BE2C (cell line): ENCODE data around the gene REP15.

Experiments used
- DNase-seq: peaks from one replicate; pipeline ENCODE4 v3.0.0-alpha.2; 2020
- H3K27me3 ChIP-seq: fragments of 250-450 bp; sonication (Bioruptor Pico); 2 replicates; pipeline ENCODE4 v1.5.1; 2020; ENCODE audit warnings: mild to moderate bottlenecking
- H3K36me3 ChIP-seq: fragments of 250-450 bp; sonication (Bioruptor Pico); 2 replicates; pipeline ENCODE4 v1.5.1; 2020; ENCODE audit warnings: mild to moderate bottlenecking
- H3K4me1 ChIP-seq: fragments of 250-450 bp; sonication (Bioruptor Pico); 2 replicates; pipeline ENCODE4 v1.5.1; 2020
- H3K4me3 ChIP-seq: 2 replicates; pipeline ENCODE4 v1.5.1; 2011; ENCODE audit warnings: low read depth, low read length
- H3K9me3 ChIP-seq: fragments of 250-450 bp; sonication (Bioruptor Pico); 2 replicates; pipeline ENCODE4 v1.5.1; 2020
- CTCF ChIP-seq: IDR thresholded peaks from 2 replicates; pipeline ENCODE4 v1.5.1; 2012; ENCODE audit warnings: mild to moderate bottlenecking, low read depth, low read length

The REP15 gene

GRCh38 chr12:27665704-27666103 lies 30.5 kb upstream of the REP15 start:
- peaks cover 7% of the 10 kb centered on the region for H3K36me3 ChIP-seq
- no peaks in the 10 kb centered on the region for H3K4me1 ChIP-seq
- no peaks in the 10 kb centered on the region for H3K9me3 ChIP-seq
- TF ChIP-seq CTCF: no peak
- no peak overlapping the region for H3K4me3 ChIP-seq
- DNase-seq: no peak
- H3K27me3 ChIP-seq: no peaks in the 10 kb centered on the region

- no peak for TF ChIP-seq CTCF
- Histone ChIP-seq H3K4me3 (no peak overlapping the region), H3K9me3 (no peaks in the 10 kb centered on the region), H3K27me3 (no peaks in the 10 kb centered on the region), H3K36me3 (peaks cover 7% of the 10 kb centered on the region), H3K4me1 (no peaks in the 10 kb centered on the region)
- no peak for DNase-seq
Measured at GRCh38 chr12:27666510-27666909, 29.7 kb upstream of the REP15 start.

DNA sequence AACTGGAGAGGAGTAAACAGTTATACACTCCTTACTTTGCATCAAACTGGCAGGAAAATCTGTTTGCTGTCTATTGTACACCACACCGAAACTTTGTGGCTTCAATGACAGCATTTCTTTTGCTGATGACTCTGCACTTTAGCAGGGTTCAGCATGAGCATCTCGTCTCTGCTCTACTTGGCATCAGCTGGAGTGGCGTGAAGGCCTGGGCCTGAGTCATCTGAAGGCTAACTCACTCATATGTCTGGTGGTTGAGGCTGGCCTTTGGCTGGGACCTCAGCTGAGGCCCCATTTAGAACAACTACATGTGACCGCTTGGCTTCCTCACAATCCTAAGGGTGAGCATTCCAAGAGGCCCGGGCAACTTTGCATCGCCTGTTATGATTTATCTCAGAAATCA lies 28.7 kb upstream of the REP15 start:
- no peaks in the 10 kb centered on the region for H3K9me3 ChIP-seq
- peaks cover 7% of the 10 kb centered on the region for H3K36me3 ChIP-seq
- no peak overlapping the region for H3K4me3 ChIP-seq
- no peak for TF ChIP-seq CTCF
- H3K4me1 ChIP-seq: no peaks in the 10 kb centered on the region
- no peak for DNase-seq
- no peaks in the 10 kb centered on the region for H3K27me3 ChIP-seq

GRCh38 chr12:27672051-27672450 lies 24.2 kb upstream of the REP15 start:
- Histone ChIP-seq H3K9me3 (no peaks in the 10 kb centered on the region), H3K36me3 (peaks cover 13% of the 10 kb centered on the region), H3K4me1 (no peaks in the 10 kb centered on the region), H3K27me3 (no peaks in the 10 kb centered on the region), H3K4me3 (no peak overlapping the region)
- DNase-seq: no peak
- no peak for TF ChIP-seq CTCF

DNA sequence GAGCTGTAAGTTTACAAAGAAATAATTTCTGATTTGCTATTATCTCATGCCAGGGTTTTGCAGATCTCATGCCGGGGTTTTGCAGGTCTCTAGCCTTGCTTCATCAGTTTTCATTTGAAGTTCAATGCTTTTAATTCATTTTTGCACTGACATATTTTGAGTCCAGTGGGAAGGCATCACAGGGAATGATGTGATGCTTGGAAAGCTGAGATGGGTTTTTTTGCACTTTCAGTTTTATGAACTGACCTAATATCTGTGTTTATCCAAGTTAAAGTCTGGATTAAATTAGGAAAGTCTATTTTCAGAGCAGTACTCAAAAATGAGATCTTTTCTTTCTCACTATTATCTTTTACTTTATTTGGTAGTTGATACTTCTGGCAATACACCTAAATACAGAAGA lies 23.6 kb upstream of the REP15 start:
- no peak overlapping the region for H3K4me3 ChIP-seq
- no peaks in the 10 kb centered on the region for H3K9me3 ChIP-seq
- no peaks in the 10 kb centered on the region for H3K4me1 ChIP-seq
- DNase-seq: no peak
- peaks cover 13% of the 10 kb centered on the region for H3K36me3 ChIP-seq
- no peaks in the 10 kb centered on the region for H3K27me3 ChIP-seq
- no peak for TF ChIP-seq CTCF

DNA sequence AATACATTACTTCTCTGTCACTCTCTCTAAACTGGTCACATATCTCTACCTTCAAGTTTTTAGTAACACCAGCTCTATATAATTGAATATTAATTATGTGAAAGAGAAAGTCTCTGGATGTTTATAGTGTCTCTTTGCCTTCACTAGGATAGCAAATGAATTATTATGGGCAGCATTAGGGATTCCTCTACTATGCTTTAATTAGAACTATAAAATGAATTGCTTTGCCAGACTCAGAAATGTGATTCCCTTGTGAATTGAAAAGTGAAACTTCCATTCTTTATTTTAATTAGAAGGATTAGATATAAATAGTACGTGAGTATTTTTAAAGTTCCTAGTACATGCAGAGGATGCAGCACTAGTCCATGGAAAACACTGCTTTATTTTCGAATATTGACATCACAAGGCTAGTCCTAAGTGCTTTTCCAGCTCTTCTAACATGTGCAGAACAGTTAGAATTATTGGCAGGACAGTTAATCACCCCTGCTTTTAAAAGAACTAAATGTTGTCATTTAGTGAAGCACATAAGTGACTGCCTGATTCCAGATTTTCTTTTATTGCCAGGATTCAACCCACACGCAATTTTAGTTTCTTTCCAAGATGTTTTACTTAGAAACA lies 23.0 kb upstream of the REP15 start:
- Histone ChIP-seq H3K4me1 (no peaks in the 10 kb centered on the region), H3K4me3 (no peak overlapping the region), H3K9me3 (no peaks in the 10 kb centered on the region), H3K36me3 (peaks cover 8% of the 10 kb centered on the region; the same call in 1 of the 2 replicates), H3K27me3 (no peaks in the 10 kb centered on the region)
- no peak for TF ChIP-seq CTCF
- no peak for DNase-seq
